HCT116 (cell line): ENCODE results near the gene TMCC3. TPM values are rescaled to one million over a fixed set of nuclear protein-coding genes. Genes with fewer than 3 reads are reported as not detected.

ENCODE experiments used
- ATAC-seq: fragments of 200-7000 bp; cut with Tn5 transposase; 2 replicates; pipeline ENCODE4 v1.9.1; 2020; ENCODE audit warnings: mild to moderate bottlenecking, moderate library complexity
- BruUV-seq: library from RNA; stranded (reverse); fragments of 400-500 nt; replicated peaks from 2 replicates; lab custom pipeline; 2021; lab: Mats Ljungman, UMichigan
- CTCF ChIA-PET: fragments of 300-600 bp; sonication (Branson Sonifier 250); formaldehyde crosslinking; loops from one replicate; lab custom pipeline; 2021; ENCODE audit warnings: antibody characterized with exemption; lab: Charles Lee
- POLR2A ChIA-PET: fragments of 300-600, 350-600 bp; sonication (Branson Sonifier 250); formaldehyde crosslinking; loops from one replicate; lab custom pipeline; 2021; ENCODE audit warnings: antibody characterized with exemption; lab: Charles Lee
- RAD21 ChIA-PET, 2 experiments: fragments of 300-600 bp; sonication (Branson Sonifier 250); formaldehyde crosslinking; loops; one replicate each; lab custom pipeline; 2023; ENCODE audit warnings: low total read pairs in 2 of 2; ENCODE audit not compliant: uncharacterized antibody in 2 of 2, unreplicated experiment in 2 of 2, low non-redundant PET in 1 of 2; lab: Charles Lee
- DNase-seq: peaks from one replicate; pipeline ENCODE4 v3.0.0-alpha.2; 2010; ENCODE audit warnings: low read depth, low spot score
- H2AFZ ChIP-seq: fragments of 200-600 bp; shearing (Covaris generic), sonication (generic); 2 replicates; pipeline ENCODE4 v1.6.1; 2017; ENCODE audit warnings: low read depth, mixed run types, mixed read lengths, antibody characterized with exemption, low read length; ENCODE audit not compliant: poor library complexity, severe bottlenecking
- H3K27ac ChIP-seq: 2 replicates; pipeline ENCODE4 v1.5.1; 2012; ENCODE audit warnings: low read depth, low read length
- H3K27me3 ChIP-seq: fragments of 200-600 bp; sonication (generic); 2 replicates; pipeline ENCODE4 v1.6.1; 2016; ENCODE audit warnings: mixed run types, low read length, mixed read lengths; ENCODE audit not compliant: insufficient read depth
- H3K36me3 ChIP-seq, 2 experiments: fragments of 200-500 bp in 1 of 2; fragments of 200-600 bp in 1 of 2; sonication (Bioruptor generic) in 1 of 2; sonication (generic) in 1 of 2; 2 replicates each; pipeline versions ENCODE4 v1.5.1 to v1.6.1; 2014 to 2016; ENCODE audit warnings: low read length in 2 of 2, inconsistent platforms in 1 of 2, mixed read lengths in 1 of 2, mixed run types in 1 of 2; ENCODE audit not compliant: insufficient read depth in 2 of 2, control insufficient read depth in 1 of 2
- H3K4me1 ChIP-seq, 2 experiments: fragments of 200-600 bp in 1 of 2; sonication (generic) in 1 of 2; 2 replicates each; pipeline versions ENCODE4 v1.5.1 to v1.6.1; 2012 to 2017; ENCODE audit warnings: low read length in 2 of 2, inconsistent platforms in 1 of 2, mild to moderate bottlenecking in 1 of 2, mixed read lengths in 1 of 2, mixed run types in 1 of 2, moderate library complexity in 1 of 2; ENCODE audit not compliant: insufficient read depth in 2 of 2, control insufficient read depth in 1 of 2
- H3K4me2 ChIP-seq: fragments of 200-600 bp; sonication (generic); 2 replicates; pipeline ENCODE4 v1.6.1; 2017; ENCODE audit warnings: mixed run types, low read length, mixed read lengths
- H3K4me3 ChIP-seq, 2 experiments: fragments of 200-600 bp in 1 of 2; sonication (generic) in 1 of 2; replicated peaks in 1 of 2; 2 replicates each; pipeline ENCODE4 v1.5.1; 2011 to 2016; ENCODE audit warnings: low read length in 2 of 2, control low read depth in 1 of 2, low read depth in 1 of 2, mild to moderate bottlenecking in 1 of 2, mixed read lengths in 1 of 2, mixed run types in 1 of 2
- H3K79me2 ChIP-seq: fragments of 200-600 bp; sonication (generic); 2 replicates; pipeline ENCODE4 v1.6.1; 2017; ENCODE audit warnings: mild to moderate bottlenecking, mixed run types, low read length, moderate library complexity, mixed read lengths; ENCODE audit not compliant: insufficient read depth
- H3K9ac ChIP-seq: fragments of 200-600 bp; sonication (generic); 2 replicates; pipeline ENCODE4 v1.6.1; 2016; ENCODE audit warnings: low read length, mixed read lengths
- H3K9me2 ChIP-seq: fragments of 200-600 bp; sonication (generic), shearing (Covaris generic); 2 replicates; pipeline ENCODE4 v1.6.1; 2017; ENCODE audit warnings: mixed run types, mild to moderate bottlenecking, moderate library complexity; ENCODE audit not compliant: insufficient read depth
- H3K9me3 ChIP-seq, 2 experiments: fragments of 200-500 bp in 1 of 2; fragments of 200-600 bp in 1 of 2; sonication (Bioruptor generic) in 1 of 2; sonication (generic) in 1 of 2; 2 replicates each; pipeline ENCODE4 v1.6.1; 2014 to 2017; ENCODE audit warnings: low read length in 2 of 2, mixed read lengths in 2 of 2, inconsistent platforms in 1 of 2, low read depth in 1 of 2, mild to moderate bottlenecking in 1 of 2, mixed run types in 1 of 2, moderate library complexity in 1 of 2; ENCODE audit not compliant: control insufficient read depth in 1 of 2, insufficient read depth in 1 of 2
- H4K20me1 ChIP-seq: fragments of 200-600 bp; sonication (generic), shearing (Covaris generic); 2 replicates; pipeline ENCODE4 v1.6.1; 2017; ENCODE audit warnings: mixed run types, mild to moderate bottlenecking, moderate library complexity; ENCODE audit not compliant: insufficient read depth
- CTCF ChIP-seq, 3 experiments: fragments of 200-600 bp in 1 of 3; sonication (generic) in 1 of 3; IDR thresholded peaks in 2 of 3; conservative IDR thresholded peaks in 1 of 3; 2 replicates each; pipeline ENCODE4 v1.5.1; 2012 to 2017; ENCODE audit warnings: low read depth in 2 of 3, low read length in 2 of 3, antibody characterized with exemption in 1 of 3, borderline replicate concordance in 1 of 3, control low read depth in 1 of 3, mild to moderate bottlenecking in 1 of 3, mixed read lengths in 1 of 3, mixed run types in 1 of 3, moderate library complexity in 1 of 3; ENCODE audit not compliant: insufficient read depth in 1 of 3
- EGR1 ChIP-seq: IDR thresholded peaks from 2 replicates; pipeline ENCODE4 v1.6.1; 2012; ENCODE audit warnings: low read depth
- EZH2phosphoT487 ChIP-seq: fragments of 200-600 bp; IDR thresholded peaks from 2 replicates; pipeline ENCODE4 v1.6.1; 2018; ENCODE audit warnings: antibody characterized with exemption, borderline replicate concordance
- FOSL1 ChIP-seq: IDR thresholded peaks from 2 replicates; pipeline ENCODE4 v1.6.1; 2012; ENCODE audit warnings: low read depth
- JUND ChIP-seq: IDR thresholded peaks from 2 replicates; pipeline ENCODE4 v1.6.1; 2012
- MAX ChIP-seq: IDR thresholded peaks from 2 replicates; pipeline ENCODE4 v1.6.1; 2012
- POLR2A ChIP-seq: IDR thresholded peaks from 2 replicates; pipeline ENCODE4 v1.7.0; 2011; ENCODE audit warnings: borderline replicate concordance; ENCODE audit not compliant: insufficient read depth, insufficient read length; ENCODE audit errors: extremely low read depth
- POLR2AphosphoS5 ChIP-seq: IDR thresholded peaks from 2 replicates; pipeline ENCODE4 v1.6.1; 2011; ENCODE audit warnings: mild to moderate bottlenecking, low read depth, low read length, moderate library complexity
- RAD21 ChIP-seq: IDR thresholded peaks from 2 replicates; pipeline ENCODE4 v1.6.1; 2012; ENCODE audit warnings: low read depth, mild to moderate bottlenecking
- SIN3A ChIP-seq: IDR thresholded peaks from 2 replicates; pipeline ENCODE4 v1.6.1; 2012; ENCODE audit warnings: low read depth
- SP1 ChIP-seq: IDR thresholded peaks from 2 replicates; pipeline ENCODE4 v1.6.1; 2012; ENCODE audit warnings: low read depth
- SRF ChIP-seq: IDR thresholded peaks from 2 replicates; pipeline ENCODE4 v1.6.1; 2012; ENCODE audit warnings: low read depth
- ZBTB33 ChIP-seq: IDR thresholded peaks from 2 replicates; pipeline ENCODE4 v1.6.1; 2011; ENCODE audit warnings: mild to moderate bottlenecking, low read length, moderate library complexity; ENCODE audit not compliant: insufficient replicate concordance; ENCODE audit errors: extremely low read depth
- ZFX ChIP-seq: fragments of 450-650 bp; IDR thresholded peaks from 2 replicates; pipeline ENCODE4 v1.6.1; 2017
- ZNF274 ChIP-seq: fragments of 200-500 bp; sonication (Bioruptor generic); IDR thresholded peaks from 2 replicates; pipeline ENCODE4 v1.6.1; 2014; ENCODE audit warnings: mild to moderate bottlenecking, low read depth, low read length, inconsistent platforms
- intact Hi-C: fragments of 100-400 bp; cut with micrococcal nuclease; formaldehyde crosslinking; loops from 2 replicates; pipeline ENCODE4 v1.10.0; 2022
- total RNA-seq: library from RNA; stranded (reverse); gene quantifications from one replicate; pipeline ENCODE4 v1.2.1, GENCODE V29; 2021; ENCODE audit not compliant: unreplicated experiment

The TMCC3 gene
- total RNA-seq, 1 experiment from 2014 or later, result 4.5 TPM

GRCh38 chr12:94677778-94678177, 27.4 kb upstream of the TMCC3 start:
- intact Hi-C loops, result no loop called here
- Histone ChIP-seq H4K20me1 (no peaks in the 10 kb centered on the region), H3K4me3 (no peak overlapping the region), H3K79me2 (no peaks in the 10 kb centered on the region), H3K9me3 (no peaks in the 10 kb centered on the region), H3K36me3 (no peaks in the 10 kb centered on the region), H3K4me1 (no peaks in the 10 kb centered on the region), H3K27me3 (no peaks in the 10 kb centered on the region), H3K27ac (no peak overlapping the region), H3K9me2 (no peaks in the 10 kb centered on the region), H2AFZ (no peak overlapping the region), H3K9ac (no peak overlapping the region), H3K4me2 (no peak overlapping the region)
- ChIA-PET POLR2A (no interaction called here), RAD21 (no interaction called here), CTCF (no interaction called here)
- no peak for TF ChIP-seq ZNF274
- no peak for TF ChIP-seq ZFX
- no peak for TF ChIP-seq FOSL1
- no peak for TF ChIP-seq ZBTB33
- no TSS peak for BruUV-seq
- ATAC-seq (no peak), DNase-seq (no peak)

GRCh38 chr12:94676922-94677321, 26.6 kb upstream of the TMCC3 start:
- Histone ChIP-seq H4K20me1 (no peaks in the 10 kb centered on the region), H3K79me2 (no peaks in the 10 kb centered on the region), H3K4me2 (no peak overlapping the region), H3K9me3 (no peaks in the 10 kb centered on the region), H3K9me2 (no peaks in the 10 kb centered on the region), H3K36me3 (no peaks in the 10 kb centered on the region), H3K4me1 (no peaks in the 10 kb centered on the region), H3K27me3 (no peaks in the 10 kb centered on the region), H3K4me3 (no peak overlapping the region), H2AFZ (no peak overlapping the region), H3K9ac (no peak overlapping the region), H3K27ac (no peak overlapping the region)
- no peak for DNase-seq
- RAD21 ChIA-PET, result no interaction called here
- POLR2A ChIA-PET, result no interaction called here
- no peak for ATAC-seq
- no TSS peak for BruUV-seq
- intact Hi-C loops, result no loop called here
- CTCF ChIA-PET, result interaction anchor here (1.1 kb wide), 1 partner anchor 198 kb away, joined by 3 read pairs; no protein-coding TSS in a partner anchor
- TF ChIP-seq MAX, result no peak
- no peak for TF ChIP-seq JUND
- TF ChIP-seq SIN3A, result no peak
- TF ChIP-seq POLR2A, result no peak
- no peak for TF ChIP-seq SP1
- TF ChIP-seq EGR1, result no peak
- no peak for TF ChIP-seq RAD21
- no peak for TF ChIP-seq POLR2AphosphoS5
- no peak for TF ChIP-seq SRF
- TF ChIP-seq CTCF (IDR thresholded peaks at IDR 0.05 in 2 of 3, conservative IDR thresholded peaks at IDR 0.05 in 1 of 3; ENCODE audit: borderline replicate concordance in 1 of 3, insufficient read depth in 1 of 3, low read depth in 2 of 3, low read length in 2 of 3), result no peak
- no peak for TF ChIP-seq EZH2phosphoT487
- no peak for TF ChIP-seq ZNF274
